ENCODE data around the gene DCHS1. TPM values are rescaled to one million over a fixed set of nuclear protein-coding genes. Genes with fewer than 3 reads are reported as not detected.

The DCHS1 gene
- total and polyA plus RNA-seq, 10 of the 15 experiments (the other 5 are each of a cell fraction or from before 2014, with no cell fraction given): 0.02 to 0.64 (median 0.18) TPM; not detected in 1

- no peak for DNase-seq (ENCODE audit: low read depth, low spot score)
- H3K27me3 ChIP-seq (replicated peaks in 1 of 2; ENCODE audit: control insufficient read depth in 2 of 2, insufficient read depth in 2 of 2, low read length in 1 of 2): no peaks in the 10 kb centered on the region
- POLR2A ChIA-PET: interaction anchor here (0.6 kb wide), 1 partner anchor 112 kb away, joined by 5 read pairs; no protein-coding TSS in a partner anchor
- H3K9me3 ChIP-seq (replicated peaks; ENCODE audit: control insufficient read depth, insufficient read depth, low read length): no peaks in the 10 kb centered on the region
- FAIRE-seq: no peak
- H3K27ac ChIP-seq (ENCODE audit: control insufficient read depth, insufficient read depth): no peak overlapping the region
- WGBS (ENCODE audit: insufficient coverage, insufficient replicate concordance, low lambda C conversion rate, missing lambda C conversion rate): 59% methylated on average over 6 of the region's 6 CpGs
- intact Hi-C loops (cut with micrococcal nuclease; ENCODE audit: unreplicated experiment) (loop anchor here (1.0 kb wide), 1 partner anchor 19 kb away; no protein-coding TSS in a partner anchor), in situ Hi-C loops (cut with MboI) (no loop called here)
- H3K4me1 ChIP-seq (ENCODE audit: control insufficient read depth, insufficient read depth, low read length): no peaks in the 10 kb centered on the region
- SMC1A ChIA-PET (ENCODE audit: uncharacterized antibody, unreplicated experiment): no interaction called here
- H2AFZ ChIP-seq (ENCODE audit: control insufficient read depth, low read depth, low read length): no peak overlapping the region
- CTCF ChIA-PET: no interaction called here
- H3K4me2 ChIP-seq (ENCODE audit: control insufficient read depth, insufficient read depth): no peak overlapping the region
- H3K36me3 ChIP-seq (ENCODE audit: control insufficient read depth in 2 of 2, insufficient read depth in 2 of 2, low read length in 1 of 2): peaks cover 4 to 5% of the 10 kb centered on the region in 2 experiments; a peak in 3 of 4 replicates
- RAD21 ChIA-PET (ENCODE audit: unreplicated experiment): no interaction called here
- H3K9ac ChIP-seq (ENCODE audit: control insufficient read depth, insufficient read depth, low read length): no peak overlapping the region
- no peaks in the 10 kb centered on the region for H3K79me2 ChIP-seq (ENCODE audit: control insufficient read depth, insufficient read depth, low read length)
- ATAC-seq: no peak
- no TSS peak for BruUV-seq (replicated peaks)
- no peaks in the 10 kb centered on the region for H4K20me1 ChIP-seq (ENCODE audit: control insufficient read depth, insufficient read depth)
- no peak overlapping the region for H3K4me3 ChIP-seq
- TF ChIP-seq ZNF274 (IDR thresholded peaks at IDR 0.05; ENCODE audit: insufficient read depth, insufficient read length): no peak
- TF ChIP-seq SMAD5 (IDR thresholded peaks at IDR 0.05; ENCODE audit: low read depth): no peak
- TF ChIP-seq ZNF592 (IDR thresholded peaks at IDR 0.05): no peak
- no peak for TF ChIP-seq BRCA1 (IDR thresholded peaks at IDR 0.05; ENCODE audit: low read depth, low read length)
- TF ChIP-seq NR2C2 (IDR thresholded peaks at IDR 0.05; ENCODE audit: borderline replicate concordance, control insufficient read depth, insufficient read length, low read depth): no peak
- no peak for TF ChIP-seq ESRRA (IDR thresholded peaks at IDR 0.05; ENCODE audit: low read length)
- TF ChIP-seq IRF5 (IDR thresholded peaks at IDR 0.05; ENCODE audit: borderline replicate concordance): no peak
- TF ChIP-seq HSF1 (IDR thresholded peaks at IDR 0.05; ENCODE audit: low read depth, low read length): no peak
- TF ChIP-seq MXI1 (IDR thresholded peaks at IDR 0.05; ENCODE audit: low read depth, low read length): no peak
- no peak for TF ChIP-seq REST (IDR thresholded peaks at IDR 0.05; ENCODE audit: low read depth, low read length)
- no peak for TF ChIP-seq FOXM1 (IDR thresholded peaks at IDR 0.05; ENCODE audit: low read depth, low read length)
Measured at GRCh38 chr11:6576471-6577373, 78.9 kb downstream of the DCHS1 start.

Data from GM12878 (cell line).